SK-N-SH (cell line): ENCODE results near the gene CDKAL1. TPM values are rescaled to one million over a fixed set of nuclear protein-coding genes. Genes with fewer than 3 reads are reported as not detected.

ENCODE experiments used
- CTCF ChIA-PET: fragments of 300-600, 350-600 bp; formaldehyde crosslinking; extraction: SDS; loops from one replicate; lab custom pipeline; 2021; lab: Yijun Ruan, JAX
- POLR2A ChIA-PET: fragments of 350-600 bp; sonication (Branson Sonifier 250); formaldehyde crosslinking; extraction: SDS; loops from one replicate; lab custom pipeline; 2020; ENCODE audit warnings: antibody characterized with exemption, inconsistent platforms; lab: Yijun Ruan, JAX
- DNase-seq: peaks from one replicate; pipeline ENCODE4 v3.0.0; 2012
- H2AFZ ChIP-seq: fragments of 200-600 bp; sonication (generic); 2 replicates; pipeline ENCODE4 v1.8.1; 2016; ENCODE audit warnings: antibody characterized with exemption, mild to moderate bottlenecking, low read depth
- H3F3A ChIP-seq: fragments of 200-600 bp; sonication (generic); replicated peaks from 2 replicates; pipeline ENCODE3; 2016; ENCODE audit warnings: antibody characterized with exemption, mild to moderate bottlenecking; ENCODE audit not compliant: insufficient read depth
- H3K27ac ChIP-seq, 2 experiments: fragments of 200-500 bp in 1 of 2; fragments of 200-600 bp in 1 of 2; sonication (Bioruptor generic) in 1 of 2; sonication (generic), shearing (Covaris generic) in 1 of 2; 2 replicates each; pipeline versions ENCODE4 v1.5.1 to v1.6.1; 2014 to 2016; ENCODE audit warnings: low read depth in 2 of 2, inconsistent platforms in 1 of 2, low read length in 1 of 2, mild to moderate bottlenecking in 1 of 2, mixed read lengths in 1 of 2
- H3K27me3 ChIP-seq: fragments of 200-600 bp; sonication (generic), shearing (Covaris generic); 2 replicates; pipeline ENCODE4 v1.6.1; 2016; ENCODE audit warnings: mixed run types; ENCODE audit not compliant: insufficient read depth
- H3K36me3 ChIP-seq, 2 experiments: fragments of 200-500 bp in 1 of 2; fragments of 200-600 bp in 1 of 2; sonication (Bioruptor generic) in 1 of 2; sonication (generic) in 1 of 2; replicated peaks in 1 of 2; 2 replicates each; pipeline versions ENCODE3 to v1.5.1; 2014 to 2016; ENCODE audit warnings: low read length in 1 of 2, mild to moderate bottlenecking in 1 of 2; ENCODE audit not compliant: insufficient read depth in 2 of 2, control insufficient read depth in 1 of 2
- H3K4me1 ChIP-seq, 2 experiments: fragments of 200-500 bp in 1 of 2; fragments of 200-600 bp in 1 of 2; sonication (Bioruptor generic) in 1 of 2; sonication (generic), shearing (Covaris generic) in 1 of 2; 2 replicates each; pipeline versions ENCODE4 v1.5.1 to v1.6.1; 2014 to 2016; ENCODE audit warnings: low read depth in 1 of 2, low read length in 1 of 2, mixed run types in 1 of 2; ENCODE audit not compliant: insufficient read depth in 2 of 2, control insufficient read depth in 1 of 2
- H3K4me2 ChIP-seq: fragments of 200-600 bp; sonication (generic), shearing (Covaris generic); 2 replicates; pipeline ENCODE4 v1.6.1; 2017; ENCODE audit warnings: mixed run types
- H3K4me3 ChIP-seq, 2 experiments: fragments of 200-500 bp in 1 of 2; fragments of 200-600 bp in 1 of 2; sonication (Bioruptor generic) in 1 of 2; sonication (generic), shearing (Covaris generic) in 1 of 2; 2 replicates each; pipeline versions ENCODE4 v1.5.1 to v1.8.1; 2014 to 2016; ENCODE audit warnings: low read depth in 2 of 2, inconsistent platforms in 1 of 2, low read length in 1 of 2, mild to moderate bottlenecking in 1 of 2, mixed read lengths in 1 of 2, moderate library complexity in 1 of 2
- H3K79me2 ChIP-seq: fragments of 200-600 bp; sonication (generic); 2 replicates; pipeline ENCODE4 v1.8.1; 2017; ENCODE audit warnings: mild to moderate bottlenecking; ENCODE audit not compliant: insufficient read depth
- H3K9ac ChIP-seq: fragments of 200-600 bp; sonication (generic); 2 replicates; pipeline ENCODE4 v1.6.1; 2017; ENCODE audit warnings: mixed run types
- H3K9me2 ChIP-seq: fragments of 200-600 bp; sonication (generic); 2 replicates; pipeline ENCODE4 v1.6.1; 2017; ENCODE audit warnings: mixed run types
- H3K9me3 ChIP-seq: fragments of 200-600 bp; sonication (generic); 2 replicates; pipeline ENCODE4 v1.6.1; 2017; ENCODE audit warnings: mixed run types, mild to moderate bottlenecking, moderate library complexity
- H4K20me1 ChIP-seq: fragments of 200-600 bp; sonication (generic); 2 replicates; pipeline ENCODE4 v1.6.1; 2017; ENCODE audit warnings: mild to moderate bottlenecking, mixed run types; ENCODE audit not compliant: insufficient read depth
- ELF1 ChIP-seq: IDR thresholded peaks from 2 replicates; pipeline ENCODE4 v1.4.0; 2012
- EP300 ChIP-seq, 2 experiments: IDR thresholded peaks; 2 replicates each; pipeline versions ENCODE4 v1.4.0 to v1.6.1; 2012; ENCODE audit warnings: borderline replicate concordance in 1 of 2, low read depth in 1 of 2, low read length in 1 of 2
- FOSL2 ChIP-seq: IDR thresholded peaks from 2 replicates; pipeline ENCODE4 v1.4.0; 2012; ENCODE audit warnings: low read depth, mild to moderate bottlenecking, moderate library complexity, borderline replicate concordance
- FOXJ3 ChIP-seq: sonication (generic); formaldehyde crosslinking; IDR thresholded peaks from 2 replicates; pipeline ENCODE4 v1.5.1; 2020; ENCODE audit warnings: mild to moderate bottlenecking, missing genetic modification reagents
- FOXM1 ChIP-seq: IDR thresholded peaks from 2 replicates; pipeline ENCODE4 v1.4.0; 2012; ENCODE audit warnings: low read depth, mild to moderate bottlenecking
- GABPA ChIP-seq: IDR thresholded peaks from 2 replicates; pipeline ENCODE4 v1.4.0; 2012; ENCODE audit warnings: low read depth, mild to moderate bottlenecking
- GATA2 ChIP-seq: sonication (generic); formaldehyde crosslinking; IDR thresholded peaks from 2 replicates; pipeline ENCODE4 v1.5.0; 2020; ENCODE audit warnings: mild to moderate bottlenecking, missing genetic modification reagents
- JUND ChIP-seq: IDR thresholded peaks from 2 replicates; pipeline ENCODE4 v1.4.0; 2012
- NFIC ChIP-seq: IDR thresholded peaks from 2 replicates; pipeline ENCODE4 v1.4.0; 2012; ENCODE audit warnings: borderline replicate concordance
- NRF1 ChIP-seq: IDR thresholded peaks from 2 replicates; pipeline ENCODE4 v1.6.1; 2012; ENCODE audit warnings: low read depth, mild to moderate bottlenecking, low read length
- RAD21 ChIP-seq: IDR thresholded peaks from 2 replicates; pipeline ENCODE4 v1.6.1; 2012; ENCODE audit warnings: mild to moderate bottlenecking, low read length
- RFX5 ChIP-seq: IDR thresholded peaks from 2 replicates; pipeline ENCODE4 v1.6.1; 2012; ENCODE audit warnings: mild to moderate bottlenecking, improper control_type of control experiment, low read length
- RXRA ChIP-seq: IDR thresholded peaks from 2 replicates; pipeline ENCODE4 v1.4.0; 2012; ENCODE audit warnings: low read depth, mild to moderate bottlenecking, borderline replicate concordance
- YY1 ChIP-seq: IDR thresholded peaks from 2 replicates; pipeline ENCODE4 v1.4.0; 2012; ENCODE audit warnings: low read depth, mild to moderate bottlenecking
- WGBS: methylation state at CpG from one replicate; pipeline ENCODE4 v1.1.6; 2017; ENCODE audit warnings: low lambda C conversion rate; 5-methylcytosine and 5-hydroxymethylcytosine counted together
- polyA plus RNA-seq, 3 experiments: library from polyadenylated mRNA; depleted of rRNA; stranded (reverse); fragments of >200 nt; gene quantifications; 2 replicates each; pipeline ENCODE4 v1.2.3, GENCODE V29; 2012
- TF ChIP-seq, protein P1 (sequence below): IDR thresholded peaks from 2 replicates; pipeline ENCODE4 v1.4.0; 2012; ENCODE audit warnings: low read depth, borderline replicate concordance
- TF ChIP-seq, protein P2 (sequence below): IDR thresholded peaks from 2 replicates; pipeline ENCODE4 v1.6.1; 2012; ENCODE audit warnings: mild to moderate bottlenecking, low read depth, low read length, moderate library complexity
- TF ChIP-seq, protein P3 (sequence below): IDR thresholded peaks from 2 replicates; pipeline ENCODE4; 2012
- TF ChIP-seq, protein P4 (sequence below): fragments of 200-600 bp; sonication (generic); IDR thresholded peaks from 2 replicates; pipeline ENCODE4 v1.6.1; 2017; ENCODE audit warnings: antibody characterized with exemption, mild to moderate bottlenecking, moderate library complexity
- TF ChIP-seq, protein P5 (sequence below): IDR thresholded peaks from 2 replicates; pipeline ENCODE4 v1.4.0; 2012; ENCODE audit warnings: low read depth, borderline replicate concordance

CDKAL1 gene
- polyA plus RNA-seq, 1 of the 3 experiments (the other 2 are of a cell fraction), result 2.6 TPM

DNA sequence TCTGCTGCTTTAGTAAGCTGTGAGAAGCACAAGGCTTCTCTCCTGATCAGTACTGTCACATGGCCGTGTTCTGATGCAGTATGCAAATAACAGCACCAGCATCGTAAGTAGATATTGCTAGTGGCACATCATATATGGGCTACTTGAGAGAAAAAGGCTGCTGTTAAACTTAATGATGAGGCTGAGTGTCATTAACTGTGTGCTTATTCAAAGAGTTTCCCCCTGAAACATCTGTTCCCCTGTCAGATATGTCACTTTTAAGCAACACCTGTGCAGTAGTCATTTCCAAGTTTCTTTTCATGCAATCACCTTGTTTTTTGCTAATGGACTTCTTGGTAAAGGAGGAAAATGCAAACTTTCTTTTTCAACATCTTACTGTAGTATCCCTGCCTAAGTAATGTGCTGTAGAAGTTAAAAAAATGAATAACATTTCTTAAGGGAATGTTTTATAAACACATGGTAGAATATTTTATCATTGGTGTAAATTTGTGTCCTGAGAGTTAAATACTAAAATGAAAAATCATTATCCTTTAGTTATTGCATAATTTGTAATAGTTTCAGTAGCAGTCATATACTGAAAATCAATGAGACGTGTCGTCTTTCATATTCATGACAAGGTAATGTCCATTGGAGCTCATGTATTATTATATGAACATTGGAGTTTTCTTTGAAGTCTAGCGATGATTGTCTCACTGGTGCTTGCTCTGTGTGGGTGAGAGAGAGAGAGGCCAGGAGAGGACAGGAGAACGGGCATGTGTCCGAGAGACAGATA, 366.3 kb downstream of the CDKAL1 start:
- Histone ChIP-seq H3K27me3 (no peaks in the 10 kb centered on the region), H3K4me2 (no peak overlapping the region), H3K4me3 (no peak overlapping the region), H3K4me1 (no peaks in the 10 kb centered on the region), H2AFZ (no peak overlapping the region), H3K27ac (no peak overlapping the region), H3K9ac (no peak overlapping the region), H3K79me2 (no peaks in the 10 kb centered on the region)
- DNase-seq, result no peak
- POLR2A ChIA-PET, result no interaction called here
- CTCF ChIA-PET, result no interaction called here
- 96% methylated on average over 7 of the region's 7 CpGs for WGBS
- no peak for TF ChIP-seq FOSL2
- TF ChIP-seq, all 33 proteins: peak for 0
- Histone ChIP-seq H3K36me3 (no peaks in the 10 kb centered on the region), H3K9me3 (no peaks in the 10 kb centered on the region), H4K20me1 (no peaks in the 10 kb centered on the region), H3K9me2 (no peaks in the 10 kb centered on the region), H3F3A (no peaks in the 10 kb centered on the region)

DNA sequence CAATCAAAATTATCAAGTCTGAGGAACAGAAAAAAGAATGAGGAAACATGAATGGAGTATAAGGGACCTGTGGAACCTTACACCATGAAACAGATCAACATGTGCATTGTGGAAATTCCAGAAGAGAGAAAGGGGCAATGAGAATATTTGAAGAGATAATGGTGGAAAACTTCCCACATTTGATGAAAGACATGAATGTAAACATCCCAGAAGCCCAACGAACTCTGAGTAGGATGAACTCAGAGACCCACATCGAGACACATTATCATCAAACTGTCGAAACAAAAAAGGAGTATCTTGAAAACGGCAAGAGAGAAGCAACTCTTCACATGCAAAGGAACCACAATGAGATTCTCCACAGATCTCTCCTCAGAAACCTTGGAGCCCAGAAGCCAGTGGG, 371.1 kb downstream of the CDKAL1 start:
- Histone ChIP-seq H4K20me1 (no peaks in the 10 kb centered on the region), H2AFZ (no peak overlapping the region), H3K9me2 (no peaks in the 10 kb centered on the region), H3K9ac (no peak overlapping the region), H3K27me3 (no peaks in the 10 kb centered on the region), H3K4me1 (no peaks in the 10 kb centered on the region; a peak in 1 of 4 replicates), H3K27ac (no peak overlapping the region), H3F3A (no peaks in the 10 kb centered on the region), H3K79me2 (no peaks in the 10 kb centered on the region), H3K4me2 (no peak overlapping the region), H3K36me3 (no peaks in the 10 kb centered on the region), H3K4me3 (no peak overlapping the region), H3K9me3 (no peaks in the 10 kb centered on the region)
- no peak for DNase-seq
- ChIA-PET POLR2A (no interaction called here), CTCF (no interaction called here)
- 78% methylated on average over 4 of the region's 4 CpGs for WGBS
- no peak for TF ChIP-seq GABPA
- no peak for TF ChIP-seq FOXJ3 (CRISPR knock-in tag)
- TF ChIP-seq EP300 (IDR thresholded peaks at IDR 0.05; ENCODE audit: borderline replicate concordance in 1 of 2, low read depth in 1 of 2, low read length in 1 of 2), result no peak
- no peak for TF ChIP-seq NRF1
- no peak for TF ChIP-seq JUND
- TF ChIP-seq GATA2, result no peak
- TF ChIP-seq, protein P1, sequence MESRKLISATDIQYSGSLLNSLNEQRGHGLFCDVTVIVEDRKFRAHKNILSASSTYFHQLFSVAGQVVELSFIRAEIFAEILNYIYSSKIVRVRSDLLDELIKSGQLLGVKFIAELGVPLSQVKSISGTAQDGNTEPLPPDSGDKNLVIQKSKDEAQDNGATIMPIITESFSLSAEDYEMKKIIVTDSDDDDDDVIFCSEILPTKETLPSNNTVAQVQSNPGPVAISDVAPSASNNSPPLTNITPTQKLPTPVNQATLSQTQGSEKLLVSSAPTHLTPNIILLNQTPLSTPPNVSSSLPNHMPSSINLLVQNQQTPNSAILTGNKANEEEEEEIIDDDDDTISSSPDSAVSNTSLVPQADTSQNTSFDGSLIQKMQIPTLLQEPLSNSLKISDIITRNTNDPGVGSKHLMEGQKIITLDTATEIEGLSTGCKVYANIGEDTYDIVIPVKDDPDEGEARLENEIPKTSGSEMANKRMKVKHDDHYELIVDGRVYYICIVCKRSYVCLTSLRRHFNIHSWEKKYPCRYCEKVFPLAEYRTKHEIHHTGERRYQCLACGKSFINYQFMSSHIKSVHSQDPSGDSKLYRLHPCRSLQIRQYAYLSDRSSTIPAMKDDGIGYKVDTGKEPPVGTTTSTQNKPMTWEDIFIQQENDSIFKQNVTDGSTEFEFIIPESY, result no peak
- TF ChIP-seq ELF1, result no peak
- TF ChIP-seq NFIC, result no peak
- TF ChIP-seq, protein P2, sequence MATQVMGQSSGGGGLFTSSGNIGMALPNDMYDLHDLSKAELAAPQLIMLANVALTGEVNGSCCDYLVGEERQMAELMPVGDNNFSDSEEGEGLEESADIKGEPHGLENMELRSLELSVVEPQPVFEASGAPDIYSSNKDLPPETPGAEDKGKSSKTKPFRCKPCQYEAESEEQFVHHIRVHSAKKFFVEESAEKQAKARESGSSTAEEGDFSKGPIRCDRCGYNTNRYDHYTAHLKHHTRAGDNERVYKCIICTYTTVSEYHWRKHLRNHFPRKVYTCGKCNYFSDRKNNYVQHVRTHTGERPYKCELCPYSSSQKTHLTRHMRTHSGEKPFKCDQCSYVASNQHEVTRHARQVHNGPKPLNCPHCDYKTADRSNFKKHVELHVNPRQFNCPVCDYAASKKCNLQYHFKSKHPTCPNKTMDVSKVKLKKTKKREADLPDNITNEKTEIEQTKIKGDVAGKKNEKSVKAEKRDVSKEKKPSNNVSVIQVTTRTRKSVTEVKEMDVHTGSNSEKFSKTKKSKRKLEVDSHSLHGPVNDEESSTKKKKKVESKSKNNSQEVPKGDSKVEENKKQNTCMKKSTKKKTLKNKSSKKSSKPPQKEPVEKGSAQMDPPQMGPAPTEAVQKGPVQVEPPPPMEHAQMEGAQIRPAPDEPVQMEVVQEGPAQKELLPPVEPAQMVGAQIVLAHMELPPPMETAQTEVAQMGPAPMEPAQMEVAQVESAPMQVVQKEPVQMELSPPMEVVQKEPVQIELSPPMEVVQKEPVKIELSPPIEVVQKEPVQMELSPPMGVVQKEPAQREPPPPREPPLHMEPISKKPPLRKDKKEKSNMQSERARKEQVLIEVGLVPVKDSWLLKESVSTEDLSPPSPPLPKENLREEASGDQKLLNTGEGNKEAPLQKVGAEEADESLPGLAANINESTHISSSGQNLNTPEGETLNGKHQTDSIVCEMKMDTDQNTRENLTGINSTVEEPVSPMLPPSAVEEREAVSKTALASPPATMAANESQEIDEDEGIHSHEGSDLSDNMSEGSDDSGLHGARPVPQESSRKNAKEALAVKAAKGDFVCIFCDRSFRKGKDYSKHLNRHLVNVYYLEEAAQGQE, result no peak
- no peak for TF ChIP-seq RAD21
- no peak for TF ChIP-seq YY1
- TF ChIP-seq, protein P3, sequence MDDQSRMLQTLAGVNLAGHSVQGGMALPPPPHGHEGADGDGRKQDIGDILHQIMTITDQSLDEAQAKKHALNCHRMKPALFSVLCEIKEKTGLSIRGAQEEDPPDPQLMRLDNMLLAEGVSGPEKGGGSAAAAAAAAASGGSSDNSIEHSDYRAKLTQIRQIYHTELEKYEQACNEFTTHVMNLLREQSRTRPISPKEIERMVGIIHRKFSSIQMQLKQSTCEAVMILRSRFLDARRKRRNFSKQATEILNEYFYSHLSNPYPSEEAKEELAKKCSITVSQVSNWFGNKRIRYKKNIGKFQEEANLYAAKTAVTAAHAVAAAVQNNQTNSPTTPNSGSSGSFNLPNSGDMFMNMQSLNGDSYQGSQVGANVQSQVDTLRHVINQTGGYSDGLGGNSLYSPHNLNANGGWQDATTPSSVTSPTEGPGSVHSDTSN, result no peak
- TF ChIP-seq, protein P4, sequence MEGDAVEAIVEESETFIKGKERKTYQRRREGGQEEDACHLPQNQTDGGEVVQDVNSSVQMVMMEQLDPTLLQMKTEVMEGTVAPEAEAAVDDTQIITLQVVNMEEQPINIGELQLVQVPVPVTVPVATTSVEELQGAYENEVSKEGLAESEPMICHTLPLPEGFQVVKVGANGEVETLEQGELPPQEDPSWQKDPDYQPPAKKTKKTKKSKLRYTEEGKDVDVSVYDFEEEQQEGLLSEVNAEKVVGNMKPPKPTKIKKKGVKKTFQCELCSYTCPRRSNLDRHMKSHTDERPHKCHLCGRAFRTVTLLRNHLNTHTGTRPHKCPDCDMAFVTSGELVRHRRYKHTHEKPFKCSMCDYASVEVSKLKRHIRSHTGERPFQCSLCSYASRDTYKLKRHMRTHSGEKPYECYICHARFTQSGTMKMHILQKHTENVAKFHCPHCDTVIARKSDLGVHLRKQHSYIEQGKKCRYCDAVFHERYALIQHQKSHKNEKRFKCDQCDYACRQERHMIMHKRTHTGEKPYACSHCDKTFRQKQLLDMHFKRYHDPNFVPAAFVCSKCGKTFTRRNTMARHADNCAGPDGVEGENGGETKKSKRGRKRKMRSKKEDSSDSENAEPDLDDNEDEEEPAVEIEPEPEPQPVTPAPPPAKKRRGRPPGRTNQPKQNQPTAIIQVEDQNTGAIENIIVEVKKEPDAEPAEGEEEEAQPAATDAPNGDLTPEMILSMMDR, result no peak
- TF ChIP-seq, protein P5, sequence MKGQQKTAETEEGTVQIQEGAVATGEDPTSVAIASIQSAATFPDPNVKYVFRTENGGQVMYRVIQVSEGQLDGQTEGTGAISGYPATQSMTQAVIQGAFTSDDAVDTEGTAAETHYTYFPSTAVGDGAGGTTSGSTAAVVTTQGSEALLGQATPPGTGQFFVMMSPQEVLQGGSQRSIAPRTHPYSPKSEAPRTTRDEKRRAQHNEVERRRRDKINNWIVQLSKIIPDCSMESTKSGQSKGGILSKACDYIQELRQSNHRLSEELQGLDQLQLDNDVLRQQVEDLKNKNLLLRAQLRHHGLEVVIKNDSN, result no peak
- TF ChIP-seq RXRA, result no peak
- TF ChIP-seq RFX5, result no peak
- TF ChIP-seq FOXM1, result no peak
